AG04450 (cell line): ENCODE measurements around the gene AMOTL2. TPM values are rescaled to one million over a fixed set of nuclear protein-coding genes. Genes with fewer than 3 reads are reported as not detected.

Experiments used
- CTCF ChIA-PET: fragments of 300-600, 350-600 bp; formaldehyde crosslinking; extraction: SDS; loops from one replicate; lab custom pipeline; 2022; ENCODE audit warnings: antibody characterized with exemption, inconsistent platforms; lab: Charles Lee
- POLR2A ChIA-PET: fragments of 350-600 bp; formaldehyde crosslinking; extraction: SDS; loops from one replicate; lab custom pipeline; 2021; ENCODE audit warnings: antibody characterized with exemption, inconsistent platforms; lab: Yijun Ruan, JAX
- DNase-seq: peaks from one replicate; pipeline ENCODE4 v3.0.0-alpha.2; 2011; ENCODE audit warnings: low read depth, low spot score
- H3K27ac ChIP-seq: one replicate; pipeline ENCODE4 v1.5.1; 2012; ENCODE audit warnings: low read depth, low read length, control low read depth
- H3K27me3 ChIP-seq: one replicate; pipeline ENCODE4 v1.6.0; 2012; ENCODE audit warnings: low read length; ENCODE audit not compliant: control insufficient read depth, insufficient read depth
- H3K4me3 ChIP-seq: 2 replicates; pipeline ENCODE4 v1.5.1; 2011; ENCODE audit warnings: mild to moderate bottlenecking, low read depth, low read length, control low read depth
- H3K9me3 ChIP-seq: 2 replicates; pipeline ENCODE4 v1.5.1; 2012; ENCODE audit warnings: low read length; ENCODE audit not compliant: control insufficient read depth, insufficient read depth
- polyA plus RNA-seq: library from polyadenylated mRNA; depleted of rRNA; stranded (reverse); fragments of >200 nt; gene quantifications from 2 replicates; pipeline ENCODE4 v1.2.3, GENCODE V29; 2011
- TF ChIP-seq, protein P1 (sequence below): IDR thresholded peaks from 2 replicates; pipeline ENCODE4 v1.5.1; 2011; ENCODE audit warnings: low read depth, low read length, control low read depth, inconsistent platforms

AMOTL2 gene
- polyA plus RNA-seq, 1 experiment, result 74.5 TPM

DNA sequence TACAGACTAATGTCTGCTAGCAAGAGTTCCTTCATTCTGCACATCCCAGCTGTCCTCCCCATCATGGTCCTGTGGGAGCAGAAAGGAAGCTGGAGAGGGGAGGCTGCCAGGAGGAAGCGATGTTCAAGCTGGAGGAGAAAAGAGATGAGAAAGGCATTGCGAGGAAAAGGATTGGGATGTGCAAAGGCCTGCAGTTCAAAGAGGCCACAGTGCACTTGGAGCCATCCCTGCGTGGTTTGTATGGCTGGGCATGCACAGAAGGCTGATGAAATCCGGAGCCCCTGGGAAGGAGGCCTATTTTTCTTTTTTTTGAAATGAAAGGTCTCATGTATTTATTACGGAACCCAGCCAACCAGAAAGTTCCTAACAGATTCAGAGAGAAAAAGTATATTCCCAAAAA lies 22.8 kb downstream of the AMOTL2 start:
- ChIA-PET POLR2A (interaction anchor here (0.9 to 6.3 kb wide), 4 partner anchors 14 to 36 kb away, joined by 3 to 43 read pairs (median 6); no protein-coding TSS in a partner anchor), CTCF (interaction anchor here (1.5 to 1.8 kb wide), 2 partner anchors 43 to 138 kb away, joined by 3 to 4 read pairs; no protein-coding TSS in a partner anchor)
- no peak for DNase-seq
- Histone ChIP-seq H3K9me3 (peaks cover 5% of the 10 kb centered on the region; the same call in 1 of the 2 replicates), H3K4me3 (no peak overlapping the region), H3K27ac (no peak overlapping the region), H3K27me3 (no peaks in the 10 kb centered on the region)
- TF ChIP-seq, protein P1, sequence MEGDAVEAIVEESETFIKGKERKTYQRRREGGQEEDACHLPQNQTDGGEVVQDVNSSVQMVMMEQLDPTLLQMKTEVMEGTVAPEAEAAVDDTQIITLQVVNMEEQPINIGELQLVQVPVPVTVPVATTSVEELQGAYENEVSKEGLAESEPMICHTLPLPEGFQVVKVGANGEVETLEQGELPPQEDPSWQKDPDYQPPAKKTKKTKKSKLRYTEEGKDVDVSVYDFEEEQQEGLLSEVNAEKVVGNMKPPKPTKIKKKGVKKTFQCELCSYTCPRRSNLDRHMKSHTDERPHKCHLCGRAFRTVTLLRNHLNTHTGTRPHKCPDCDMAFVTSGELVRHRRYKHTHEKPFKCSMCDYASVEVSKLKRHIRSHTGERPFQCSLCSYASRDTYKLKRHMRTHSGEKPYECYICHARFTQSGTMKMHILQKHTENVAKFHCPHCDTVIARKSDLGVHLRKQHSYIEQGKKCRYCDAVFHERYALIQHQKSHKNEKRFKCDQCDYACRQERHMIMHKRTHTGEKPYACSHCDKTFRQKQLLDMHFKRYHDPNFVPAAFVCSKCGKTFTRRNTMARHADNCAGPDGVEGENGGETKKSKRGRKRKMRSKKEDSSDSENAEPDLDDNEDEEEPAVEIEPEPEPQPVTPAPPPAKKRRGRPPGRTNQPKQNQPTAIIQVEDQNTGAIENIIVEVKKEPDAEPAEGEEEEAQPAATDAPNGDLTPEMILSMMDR, result no peak

GRCh38 chr3:134350861-134351311 lies 23.4 kb downstream of the AMOTL2 start:
- ChIA-PET POLR2A (interaction anchor here (1.1 to 6.3 kb wide), 4 partner anchors 15 to 36 kb away, joined by 3 to 43 read pairs (median 6); no protein-coding TSS in a partner anchor), CTCF (interaction anchor here (1.5 to 1.8 kb wide), 2 partner anchors 42 to 138 kb away, joined by 3 to 4 read pairs; no protein-coding TSS in a partner anchor)
- no peak overlapping the region for H3K27ac ChIP-seq
- H3K4me3 ChIP-seq, result no peak overlapping the region
- H3K27me3 ChIP-seq, result no peaks in the 10 kb centered on the region
- no peak for DNase-seq
- TF ChIP-seq, protein P1, result no peak
- peaks cover 7% of the 10 kb centered on the region; the same call in 1 of the 2 replicates for H3K9me3 ChIP-seq

DNA sequence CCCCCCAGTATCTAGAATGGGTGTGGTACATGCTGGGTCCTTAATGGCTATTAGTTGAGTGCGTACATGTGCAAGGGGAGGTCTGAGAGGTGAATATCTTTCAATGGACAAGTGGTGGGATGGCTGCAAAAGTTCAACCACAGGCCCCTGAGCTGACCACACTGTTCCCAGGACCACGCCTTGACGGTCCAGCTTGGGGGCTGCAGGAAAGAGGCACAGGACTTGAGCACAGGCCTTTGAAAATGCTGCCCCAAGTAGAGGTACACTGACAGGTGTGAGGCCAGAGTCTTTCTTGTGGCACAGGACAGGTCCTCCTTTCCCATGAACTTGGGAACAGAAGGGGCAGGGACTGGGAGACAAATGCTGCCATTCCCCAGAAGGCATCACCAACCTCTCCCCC lies 24.0 kb downstream of the AMOTL2 start:
- ChIA-PET POLR2A (interaction anchor here (1.2 to 1.5 kb wide), 2 partner anchors 20 to 35 kb away, joined by 3 to 8 read pairs; no protein-coding TSS in a partner anchor), CTCF (interaction anchor here (1.0 kb wide), 1 partner anchor 42 kb away, joined by 3 read pairs; no protein-coding TSS in a partner anchor)
- TF ChIP-seq, protein P1, result no peak
- no peak for DNase-seq
- H3K27me3 ChIP-seq, result no peaks in the 10 kb centered on the region
- no peak overlapping the region for H3K4me3 ChIP-seq
- peaks cover 7% of the 10 kb centered on the region; the same call in 1 of the 2 replicates for H3K9me3 ChIP-seq
- H3K27ac ChIP-seq, result no peak overlapping the region

- CTCF ChIA-PET, result interaction anchor here (0.8 kb wide), 1 partner anchor 39 kb away, joined by 3 read pairs; no protein-coding TSS in a partner anchor
- POLR2A ChIA-PET, result interaction anchor here (1.4 to 2.2 kb wide), 2 partner anchors 10 to 16 kb away, joined by 5 to 7 read pairs; no protein-coding TSS in a partner anchor
- H3K27me3 ChIP-seq, result no peaks in the 10 kb centered on the region
- DNase-seq, result no peak
- peak overlapping the region; percentile 24 for H3K27ac ChIP-seq
- TF ChIP-seq, protein P1, result no peak
- peaks cover 7% of the 10 kb centered on the region; the same call in 1 of the 2 replicates for H3K9me3 ChIP-seq
- H3K4me3 ChIP-seq, result no peak overlapping the region
Measured at GRCh38 chr3:134348524-134348923, 25.7 kb downstream of the AMOTL2 start.

DNA sequence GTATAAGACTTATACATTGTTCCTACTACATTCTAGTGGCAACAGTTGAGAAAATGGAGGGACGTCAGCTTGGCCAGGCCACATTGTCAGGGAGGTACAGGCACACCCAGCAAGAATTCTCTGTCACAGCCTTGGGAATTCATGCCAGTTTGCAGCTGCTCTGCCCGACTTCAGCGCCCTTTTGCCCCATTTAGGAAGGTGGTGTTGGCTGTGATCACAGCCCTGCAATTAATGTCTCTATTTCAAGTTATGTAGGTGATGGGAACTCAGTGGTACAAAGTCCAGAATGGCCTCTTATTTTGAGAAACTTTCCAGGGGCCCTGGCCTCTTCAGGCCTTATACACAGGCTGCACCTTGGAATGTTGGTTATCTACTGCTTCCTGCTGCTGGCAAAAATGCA lies 26.7 kb downstream of the AMOTL2 start:
- POLR2A ChIA-PET, result interaction anchor here (1.4 to 2.2 kb wide), 2 partner anchors 11 to 17 kb away, joined by 5 to 7 read pairs; no protein-coding TSS in a partner anchor
- CTCF ChIA-PET, result no interaction called here
- H3K4me3 ChIP-seq, result no peak overlapping the region

More for the DNA sequence above, 26.7 kb downstream of the AMOTL2 start:
- H3K9me3 ChIP-seq, result peaks cover 7% of the 10 kb centered on the region; the same call in 1 of the 2 replicates
- H3K27me3 ChIP-seq, result no peaks in the 10 kb centered on the region
- DNase-seq, result no peak
- TF ChIP-seq, protein P1, result no peak
- H3K27ac ChIP-seq, result no peak overlapping the region
